GM23248 (cell line): ENCODE measurements around the gene ZNF107. TPM values are rescaled to one million over a fixed set of nuclear protein-coding genes. Genes with fewer than 3 reads are reported as not detected.

Experiments used
- DNase-seq: peaks from one replicate; pipeline ENCODE4 v3.0.0-alpha.2; 2015
- H2AFZ ChIP-seq: fragments of 200-600 bp; sonication (generic); 2 replicates; pipeline ENCODE4 v1.6.1; 2016; ENCODE audit warnings: antibody characterized with exemption
- H3F3A ChIP-seq: fragments of 200-600 bp; sonication (generic); 2 replicates; pipeline ENCODE4 v1.6.1; 2016; ENCODE audit warnings: mild to moderate bottlenecking, antibody characterized with exemption, mixed run types; ENCODE audit not compliant: insufficient read depth
- H3K27ac ChIP-seq: fragments of 200-600 bp; sonication (generic); 2 replicates; pipeline ENCODE4 v1.5.1; 2016; ENCODE audit warnings: mild to moderate bottlenecking
- H3K27me3 ChIP-seq: fragments of 200-600 bp; sonication (generic); replicated peaks from 2 replicates; pipeline ENCODE4 v1.6.1; 2016; ENCODE audit warnings: mild to moderate bottlenecking; ENCODE audit not compliant: insufficient read depth
- H3K36me3 ChIP-seq: fragments of 200-600 bp; sonication (generic); 2 replicates; pipeline ENCODE4 v1.6.1; 2016; ENCODE audit warnings: low read depth, mild to moderate bottlenecking
- H3K4me1 ChIP-seq: fragments of 200-600 bp; sonication (generic); 2 replicates; pipeline ENCODE4 v1.6.1; 2016; ENCODE audit warnings: mild to moderate bottlenecking; ENCODE audit not compliant: insufficient read depth
- H3K4me2 ChIP-seq: fragments of 200-600 bp; sonication (generic); one replicate; pipeline ENCODE4 v1.6.1; 2016; ENCODE audit warnings: mild to moderate bottlenecking; ENCODE audit not compliant: unreplicated experiment
- H3K4me3 ChIP-seq: fragments of 200-600 bp; sonication (generic); 2 replicates; pipeline ENCODE4 v1.5.1; 2016; ENCODE audit warnings: mild to moderate bottlenecking
- H3K79me2 ChIP-seq: fragments of 200-600 bp; sonication (generic); 2 replicates; pipeline ENCODE4 v1.6.1; 2016; ENCODE audit warnings: mild to moderate bottlenecking; ENCODE audit not compliant: insufficient read depth
- H3K9ac ChIP-seq: fragments of 200-600 bp; sonication (generic); 2 replicates; pipeline ENCODE4 v1.6.1; 2016; ENCODE audit warnings: mild to moderate bottlenecking
- H3K9me2 ChIP-seq: fragments of 200-600 bp; sonication (generic); 2 replicates; pipeline ENCODE4 v1.6.1; 2016; ENCODE audit warnings: mixed run types, mild to moderate bottlenecking, moderate library complexity; ENCODE audit not compliant: insufficient read depth
- H3K9me3 ChIP-seq: fragments of 200-600 bp; sonication (generic); one replicate; pipeline ENCODE4 v1.6.1; 2017; ENCODE audit warnings: low read depth
- H4K20me1 ChIP-seq: fragments of 200-600 bp; sonication (generic); 2 replicates; pipeline ENCODE4 v1.6.0; 2016; ENCODE audit not compliant: insufficient read depth
- EZH2 ChIP-seq: fragments of 200-600 bp; sonication (generic); IDR thresholded peaks from 2 replicates; pipeline ENCODE4 v1.6.1; 2018; ENCODE audit warnings: antibody characterized with exemption, mild to moderate bottlenecking; ENCODE audit not compliant: insufficient read depth, poor library complexity, severe bottlenecking
- EZH2phosphoT487 ChIP-seq: fragments of 200-600 bp; sonication (generic); IDR thresholded peaks from 2 replicates; pipeline ENCODE4 v1.6.1; 2018; ENCODE audit warnings: antibody characterized with exemption, moderate library complexity, mild to moderate bottlenecking, low read depth; ENCODE audit not compliant: insufficient read depth
- WGBS, 2 experiments: methylation state at CpG; one replicate each; pipeline ENCODE4 v1.1.6; 2015 to 2017; ENCODE audit warnings: low lambda C conversion rate in 2 of 2, low coverage in 1 of 2; ENCODE audit errors: missing lambda C conversion rate in 2 of 2; 5-methylcytosine and 5-hydroxymethylcytosine counted together
- in situ Hi-C: fragments of 300-500 bp; cut with MboI; formaldehyde crosslinking; loops from 2 replicates; pipeline ENCODE4 v1.15.0; 2020
- polyA plus RNA-seq: library from polyadenylated mRNA; unstranded; fragments of >200 nt; fragmentation: Nextera tagmentation; extraction: Ambion mirVana; gene quantifications from 2 replicates; pipeline ENCODE4 v1.2.1, GENCODE V29; 2016
- total RNA-seq: library from RNA; depleted of rRNA; stranded (reverse); fragments of >200 nt; shearing (Covaris generic); gene quantifications from 2 replicates; pipeline ENCODE4 v1.2.3, GENCODE V29; 2014

The ZNF107 gene
- total and polyA plus RNA-seq, 2 experiments from 2014 or later = 2.5 to 3.2 TPM

DNA sequence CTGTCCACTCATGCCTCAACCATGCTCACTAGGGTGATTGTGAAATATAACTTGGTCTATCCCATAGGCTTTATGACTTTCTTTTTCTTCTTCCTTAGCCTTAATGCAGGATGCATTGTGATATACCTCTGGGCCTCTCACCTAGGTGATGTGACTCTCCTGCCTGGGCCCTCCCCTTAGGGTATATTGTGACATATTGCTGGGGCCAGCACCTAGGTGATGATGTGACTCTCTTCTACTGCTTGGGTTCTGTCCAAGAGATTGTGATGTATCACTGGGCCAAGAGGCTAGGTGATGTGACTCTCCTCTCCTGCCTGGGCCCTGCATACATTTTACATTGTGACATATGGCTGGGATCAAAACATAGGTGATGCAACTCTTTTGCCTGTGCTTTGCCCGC lies 14.7 kb upstream of the ZNF107 start:
- Histone ChIP-seq H3K27ac (no peak overlapping the region), H3K36me3 (no peaks in the 10 kb centered on the region), H3K4me3 (no peak overlapping the region), H3K4me2 (no peak overlapping the region), H3K9me2 (no peaks in the 10 kb centered on the region), H2AFZ (no peak overlapping the region), H3K9me3 (no peaks in the 10 kb centered on the region), H4K20me1 (no peaks in the 10 kb centered on the region), H3K27me3 (no peaks in the 10 kb centered on the region), H3K9ac (no peak overlapping the region), H3K4me1 (no peaks in the 10 kb centered on the region), H3K79me2 (no peaks in the 10 kb centered on the region), H3F3A (no peaks in the 10 kb centered on the region)
- in situ Hi-C loops = no loop called here
- WGBS, 2 experiments = 59 to 81% methylated on average over 1 of the region's 1 CpG
- TF ChIP-seq EZH2 (no peak), EZH2phosphoT487 (no peak)
- no peak for DNase-seq

DNA sequence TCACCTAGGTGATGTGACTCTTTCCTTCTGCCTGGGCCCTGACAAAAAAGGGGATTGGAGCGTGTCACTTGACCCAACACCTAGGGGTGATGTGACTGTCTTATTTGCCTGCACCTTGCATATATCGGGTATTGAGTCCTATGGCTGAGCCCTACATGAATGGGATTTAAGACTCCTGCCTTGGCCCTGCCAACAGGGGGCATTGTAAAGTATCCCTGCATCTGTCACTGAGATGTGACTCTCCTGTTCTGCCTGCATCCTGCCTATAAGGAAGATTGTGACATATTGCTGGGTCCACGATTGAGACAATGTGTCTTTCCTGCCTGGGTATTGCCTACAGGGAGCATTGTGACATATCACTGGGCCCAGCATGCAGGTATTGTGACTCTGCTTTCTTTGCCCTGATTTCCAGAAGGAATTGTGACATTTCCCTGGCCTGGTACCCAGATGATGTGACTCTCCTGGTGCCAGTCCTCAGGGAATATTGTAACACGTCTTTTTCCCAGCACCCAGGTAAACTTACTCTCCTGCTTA lies 14.2 kb upstream of the ZNF107 start:
- Histone ChIP-seq H3K36me3 (no peaks in the 10 kb centered on the region), H3K79me2 (no peaks in the 10 kb centered on the region), H3K4me3 (no peak overlapping the region), H3K9me2 (no peaks in the 10 kb centered on the region), H3K27ac (no peak overlapping the region), H4K20me1 (no peaks in the 10 kb centered on the region), H3K4me2 (no peak overlapping the region), H3K9ac (no peak overlapping the region), H3K27me3 (no peaks in the 10 kb centered on the region), H3K4me1 (no peaks in the 10 kb centered on the region), H3K9me3 (no peaks in the 10 kb centered on the region), H3F3A (no peaks in the 10 kb centered on the region), H2AFZ (no peak overlapping the region)
- in situ Hi-C loops = no loop called here
- 38 to 40% methylated on average over 4 of the region's 4 CpGs for WGBS, 2 experiments
- TF ChIP-seq EZH2phosphoT487 (no peak), EZH2 (no peak)
- DNase-seq = no peak

DNA sequence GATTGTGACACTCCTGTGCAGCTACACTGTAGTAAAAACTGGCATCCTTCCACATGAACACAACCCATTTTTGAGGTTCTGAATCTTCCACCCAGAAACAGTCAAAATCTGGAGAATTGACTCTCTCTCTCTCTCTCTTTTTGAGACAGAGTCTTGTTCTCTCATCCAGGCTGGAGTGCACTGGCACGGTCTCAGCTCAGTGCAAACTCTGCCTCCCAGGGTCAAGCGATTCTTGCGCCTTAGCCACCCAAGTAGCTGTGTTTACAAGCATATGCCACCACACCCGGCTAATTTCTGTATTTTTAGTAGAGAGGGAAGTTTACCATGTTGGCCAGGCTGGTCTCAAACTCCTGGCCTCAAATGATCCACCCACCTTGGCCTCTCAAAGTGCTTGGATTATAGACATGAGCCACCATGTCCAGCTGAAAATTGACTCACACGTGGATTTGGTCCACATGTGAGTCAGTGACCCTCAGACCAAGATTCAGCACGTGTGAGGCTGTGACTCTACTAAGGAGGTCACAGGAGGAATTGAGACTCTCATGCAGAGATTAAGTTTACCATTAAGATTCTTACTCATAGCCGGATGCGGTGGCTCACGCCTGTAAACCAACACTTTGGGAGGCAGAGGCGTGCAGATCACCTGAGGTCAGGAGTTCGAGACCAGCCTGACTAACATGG lies 12.1 kb upstream of the ZNF107 start:
- Histone ChIP-seq H3K4me2 (no peak overlapping the region), H3K4me1 (no peaks in the 10 kb centered on the region), H2AFZ (no peak overlapping the region), H3K79me2 (no peaks in the 10 kb centered on the region), H3K36me3 (no peaks in the 10 kb centered on the region), H3K27ac (no peak overlapping the region), H3K9ac (no peak overlapping the region), H3K4me3 (no peak overlapping the region), H3K9me3 (no peaks in the 10 kb centered on the region), H3K9me2 (no peaks in the 10 kb centered on the region), H3K27me3 (no peaks in the 10 kb centered on the region), H4K20me1 (no peaks in the 10 kb centered on the region), H3F3A (no peaks in the 10 kb centered on the region)
- 47 to 51% methylated on average over 11 of the region's 11 CpGs for WGBS, 2 experiments
- TF ChIP-seq EZH2phosphoT487 (no peak), EZH2 (no peak)
- DNase-seq = no peak
- in situ Hi-C loops = no loop called here

DNA sequence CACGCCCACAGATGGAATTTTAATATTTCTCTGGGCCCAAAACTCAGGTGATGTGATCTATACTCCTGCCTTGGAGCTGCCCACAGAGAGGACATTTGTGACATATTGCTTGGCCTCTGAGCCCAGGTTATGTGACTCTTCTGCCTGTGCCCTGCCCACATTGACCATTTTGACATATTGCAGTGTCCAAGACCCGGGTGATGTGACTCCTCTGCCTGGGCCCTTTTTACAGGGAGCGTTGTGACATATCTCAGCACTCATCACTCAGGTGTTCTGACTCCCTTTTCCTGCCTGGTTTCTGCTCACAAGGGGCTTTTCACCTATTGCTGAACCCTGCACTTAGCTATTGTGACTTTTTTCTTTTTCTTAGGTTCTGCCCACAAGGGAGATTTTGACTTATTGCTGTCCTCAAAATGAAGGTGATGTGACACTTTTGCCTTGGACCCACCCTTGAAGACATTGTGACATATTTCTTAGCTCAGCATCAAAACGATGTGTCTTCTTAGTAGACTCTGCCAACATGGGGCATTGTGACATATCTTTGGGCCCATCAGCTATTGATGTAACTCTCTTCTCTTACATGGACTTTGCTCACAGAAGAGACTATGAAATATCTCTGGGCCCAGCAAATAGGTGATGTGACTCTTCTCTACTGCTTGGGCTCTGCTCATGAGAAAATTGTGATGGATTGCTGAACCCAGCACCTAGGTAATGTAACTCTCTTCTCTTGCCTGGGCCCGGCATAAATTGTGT lies 11.0 kb upstream of the ZNF107 start:
- Histone ChIP-seq H3K27ac (no peak overlapping the region), H3K9ac (no peak overlapping the region), H3K9me2 (no peaks in the 10 kb centered on the region), H4K20me1 (no peaks in the 10 kb centered on the region), H3K9me3 (no peaks in the 10 kb centered on the region), H3K4me1 (no peaks in the 10 kb centered on the region), H3K27me3 (no peaks in the 10 kb centered on the region), H3K79me2 (no peaks in the 10 kb centered on the region), H3K36me3 (no peaks in the 10 kb centered on the region), H2AFZ (no peak overlapping the region), H3K4me2 (no peak overlapping the region), H3F3A (no peaks in the 10 kb centered on the region), H3K4me3 (no peak overlapping the region)
- DNase-seq = no peak
- 25% methylated on average over 5 of the region's 5 CpGs for WGBS, 2 experiments
- in situ Hi-C loops = no loop called here
- TF ChIP-seq EZH2 (no peak), EZH2phosphoT487 (no peak)
